ENCODE measurements around the gene HOXD9. TPM values are rescaled to one million over a fixed set of nuclear protein-coding genes. Genes with fewer than 3 reads are reported as not detected.

The HOXD9 gene
- total and polyA plus RNA-seq, 8 donors = 0.29 to 1.7 (median 0.95) TPM

GRCh38 chr2:176155356-176156044, 33.0 kb downstream of the HOXD9 start:
- intact Hi-C loops (cut with DNase I) = no loop called here
- ATAC-seq (no peak), DNase-seq (no peak)
- H3K4me1 ChIP-seq = peaks cover 0 to 10% of the 10 kb centered on the region in 2 donors
- TF ChIP-seq CTCF (IDR thresholded peaks at IDR 0.05) = no peak
- H3K27ac ChIP-seq = no peak overlapping the region
- no peaks in the 10 kb centered on the region for H3K9me3 ChIP-seq
- peaks cover 98 to 100% of the 10 kb centered on the region in 2 donors for H3K27me3 ChIP-seq
- no peaks in the 10 kb centered on the region for H3K36me3 ChIP-seq
- no peak overlapping the region for H3K4me3 ChIP-seq

GRCh38 chr2:176156301-176156806, 33.8 kb downstream of the HOXD9 start:
- no peaks in the 10 kb centered on the region for H3K9me3 ChIP-seq
- no peak overlapping the region for H3K4me3 ChIP-seq
- ATAC-seq (no peak), DNase-seq (no peak)
- TF ChIP-seq CTCF (IDR thresholded peaks at IDR 0.05) = no peak
- H3K27me3 ChIP-seq = peaks cover 98 to 100% of the 10 kb centered on the region in 2 donors
- intact Hi-C loops (cut with DNase I) = no loop called here
- no peaks in the 10 kb centered on the region for H3K36me3 ChIP-seq
- H3K4me1 ChIP-seq = peaks cover 0 to 14% of the 10 kb centered on the region in 2 donors
- no peak overlapping the region for H3K27ac ChIP-seq

- no peak for TF ChIP-seq CTCF (IDR thresholded peaks at IDR 0.05)
- no peaks in the 10 kb centered on the region for H3K9me3 ChIP-seq
- H3K4me3 ChIP-seq = no peak within 1 kb of the TSS
- peaks cover 98 to 100% of the 10 kb centered on the region in 2 donors for H3K27me3 ChIP-seq
- H3K36me3 ChIP-seq = no peaks in the 10 kb centered on the region
- peaks cover 0 to 14% of the 10 kb centered on the region in 2 donors for H3K4me1 ChIP-seq
- intact Hi-C loops (cut with DNase I) = no loop called here
- DNase-seq = no peak
- H3K27ac ChIP-seq = no peak within 1 kb of the TSS
- no peak for ATAC-seq
Measured at GRCh38 chr2:176156807-176157498, 34.4 kb downstream of the HOXD9 start, which contains the start of gene HOXD3. Gene HOXD3 (plus strand): TSS chr2:176157307. CDS start chr2:176169115, 11,808 bp downstream.

GRCh38 chr2:176157499-176158185, 35.1 kb downstream of the HOXD9 start:
- Histone ChIP-seq H3K27ac (no peak overlapping the region), H3K4me1 (peaks cover 0 to 14% of the 10 kb centered on the region in 2 donors), H3K36me3 (no peaks in the 10 kb centered on the region), H3K4me3 (no peak overlapping the region), H3K27me3 (peaks cover 98 to 100% of the 10 kb centered on the region in 2 donors), H3K9me3 (no peaks in the 10 kb centered on the region)
- DNase-seq = no peak
- intact Hi-C loops (cut with DNase I) = no loop called here
- no peak for TF ChIP-seq CTCF (IDR thresholded peaks at IDR 0.05)
- no peak for ATAC-seq
